Fibroblast of skin of back (primary cell): ENCODE results near the gene MTTP.

Experiments used
- DNase-seq: peaks from one replicate; pipeline ENCODE4 v3.0.0-alpha.2; 2013

Gene MTTP

GRCh38 chr4:99593781-99594641 lies 19.4 kb downstream of the MTTP start:
- no peak for DNase-seq

GRCh38 chr4:99594818-99595217 lies 20.2 kb downstream of the MTTP start:
- no peak for DNase-seq

- no peak for DNase-seq
Observed at GRCh38 chr4:99606716-99607115, 32.1 kb downstream of the MTTP start.

- DNase-seq, result no peak
Observed at GRCh38 chr4:99608417-99608816, 33.8 kb downstream of the MTTP start.

- DNase-seq, result no peak
Observed at GRCh38 chr4:99610605-99611175, 36.1 kb downstream of the MTTP start.

GRCh38 chr4:99612281-99612680 lies 37.7 kb downstream of the MTTP start:
- no peak for DNase-seq

GRCh38 chr4:99612704-99613103 lies 38.1 kb downstream of the MTTP start:
- no peak for DNase-seq

- DNase-seq, result no peak
Observed at GRCh38 chr4:99614491-99614890, 39.9 kb downstream of the MTTP start.

- DNase-seq, result no peak
Observed at GRCh38 chr4:99615170-99615820, 40.7 kb downstream of the MTTP start.

- DNase-seq, result no peak
Observed at GRCh38 chr4:99617374-99617773, 42.8 kb downstream of the MTTP start.

GRCh38 chr4:99622341-99622740 lies 47.7 kb downstream of the MTTP start:
- no peak for DNase-seq

- no peak for DNase-seq
Observed at GRCh38 chr4:99624141-99624719, 49.6 kb downstream of the MTTP start.

GRCh38 chr4:99625369-99625768 lies 50.7 kb downstream of the MTTP start:
- no peak for DNase-seq

- DNase-seq, result no peak
Observed at GRCh38 chr4:99628040-99628439, 53.4 kb downstream of the MTTP start.

GRCh38 chr4:99629962-99630554 lies 55.4 kb downstream of the MTTP start:
- no peak for DNase-seq

- DNase-seq, result no peak
Observed at GRCh38 chr4:99630857-99631360, 56.3 kb downstream of the MTTP start.

GRCh38 chr4:99633772-99634171 lies 59.1 kb downstream of the MTTP start:
- DNase-seq, result no peak

GRCh38 chr4:99634742-99635360 lies 60.2 kb downstream of the MTTP start:
- no peak for DNase-seq

- no peak for DNase-seq
Observed at GRCh38 chr4:99635601-99636000, 61.0 kb downstream of the MTTP start.

- no peak for DNase-seq
Observed at GRCh38 chr4:99636422-99636821, 61.8 kb downstream of the MTTP start.

- DNase-seq, result no peak
Observed at GRCh38 chr4:99637174-99637573, 62.5 kb downstream of the MTTP start.

GRCh38 chr4:99640676-99641075 lies 66.1 kb downstream of the MTTP start:
- DNase-seq, result no peak
